H1 (cell line): Measurements from ENCODE around the gene EPHA1. TPM values are rescaled to one million over a fixed set of nuclear protein-coding genes. Genes with fewer than 3 reads are reported as not detected.

Source experiments
- CTCF ChIA-PET: fragments of 300-600 bp; sonication (Branson Sonifier 250); formaldehyde crosslinking; loops from one replicate; lab custom pipeline; 2021; ENCODE audit not compliant: partially characterized antibody; lab: Charles Lee
- POLR2A ChIA-PET: fragments of 300-600 bp; sonication (Branson Sonifier 250); formaldehyde crosslinking; loops from one replicate; lab custom pipeline; 2021; ENCODE audit warnings: inconsistent platforms; ENCODE audit not compliant: partially characterized antibody; lab: Charles Lee
- DNase-seq, 2 experiments: peaks; one replicate each; pipeline versions ENCODE4 v3.0.0 to v3.0.0-alpha.2; 2010 to 2022; ENCODE audit warnings: low spot score in 2 of 2, low read depth in 1 of 2, mixed read lengths in 1 of 2
- FAIRE-seq: peaks from 2 replicates; lab custom pipeline; 2011; peaks lifted over from hg19 to GRCh38; lab: Jason Lieb, UNC
- H2AFZ ChIP-seq: 2 replicates; pipeline ENCODE4 v1.8.1; 2012; ENCODE audit warnings: low read length, inconsistent platforms
- H2AK5ac ChIP-seq: 2 replicates; pipeline ENCODE4 v1.6.1; 2013; ENCODE audit warnings: low read depth, low read length
- H2BK120ac ChIP-seq: replicated peaks from 2 replicates; pipeline ENCODE3; 2013; ENCODE audit warnings: low read depth, low read length, inconsistent platforms
- H2BK12ac ChIP-seq: 2 replicates; pipeline ENCODE4 v1.6.1; 2013; ENCODE audit warnings: low read depth, low read length
- H2BK15ac ChIP-seq: 2 replicates; pipeline ENCODE4 v1.6.1; 2013; ENCODE audit warnings: low read length
- H2BK20ac ChIP-seq: 2 replicates; pipeline ENCODE4 v1.6.1; 2013; ENCODE audit warnings: low read length
- H2BK5ac ChIP-seq: 2 replicates; pipeline ENCODE4 v1.6.1; 2013; ENCODE audit warnings: low read depth, low read length
- H3K14ac ChIP-seq: 2 replicates; pipeline ENCODE4 v1.6.1; 2013; ENCODE audit warnings: inconsistent platforms; ENCODE audit not compliant: insufficient read length
- H3K18ac ChIP-seq: 2 replicates; pipeline ENCODE4 v1.6.1; 2013; ENCODE audit warnings: low read length; ENCODE audit errors: extremely low read depth
- H3K23ac ChIP-seq: 2 replicates; pipeline ENCODE4 v1.6.1; 2013; ENCODE audit warnings: inconsistent platforms; ENCODE audit not compliant: insufficient read length
- H3K23me2 ChIP-seq: 2 replicates; pipeline ENCODE4 v1.6.1; 2013; ENCODE audit warnings: low read depth, low read length
- H3K27ac ChIP-seq: 2 replicates; pipeline ENCODE4 v1.6.1; 2011; ENCODE audit warnings: low read depth, low read length, inconsistent platforms
- H3K27me3 ChIP-seq, 4 experiments: replicated peaks in 1 of 4; 1 replicate in 1 of 4; 2 replicates in 3 of 4; pipeline versions ENCODE4 v1.6.1 to v1.8.1; 2011 to 2013; ENCODE audit warnings: low read length in 3 of 4, mild to moderate bottlenecking in 3 of 4, inconsistent platforms in 2 of 4, mixed read lengths in 2 of 4, moderate library complexity in 1 of 4; ENCODE audit not compliant: control insufficient read depth in 3 of 4, insufficient read depth in 3 of 4; ENCODE audit errors: extremely low read depth in 1 of 4
- H3K36me3 ChIP-seq, 4 experiments: 2 replicates each; pipeline versions ENCODE4 v1.6.1 to v1.8.1; 2011 to 2013; ENCODE audit warnings: mild to moderate bottlenecking in 4 of 4, low read length in 3 of 4, moderate library complexity in 2 of 4, control low read depth in 1 of 4, inconsistent platforms in 1 of 4; ENCODE audit not compliant: insufficient read depth in 4 of 4, control insufficient read depth in 2 of 4
- H3K4ac ChIP-seq: replicated peaks from 2 replicates; pipeline ENCODE3; 2013; ENCODE audit warnings: low read length, low read depth, mixed read lengths, inconsistent platforms; ENCODE audit not compliant: insufficient read length
- H3K4me1 ChIP-seq, 4 experiments: replicated peaks in 1 of 4; 1 replicate in 1 of 4; 2 replicates in 3 of 4; pipeline versions ENCODE4 v1.6.1 to v1.8.1; 2011 to 2013; ENCODE audit warnings: low read length in 3 of 4, inconsistent platforms in 2 of 4, mixed read lengths in 1 of 4; ENCODE audit not compliant: insufficient read depth in 4 of 4, control insufficient read depth in 3 of 4
- H3K4me2 ChIP-seq, 2 experiments: 2 replicates each; pipeline versions ENCODE4 v1.6.1 to v1.8.1; 2011 to 2013; ENCODE audit warnings: low read depth in 2 of 2, low read length in 2 of 2, control low read depth in 1 of 2, inconsistent platforms in 1 of 2, mild to moderate bottlenecking in 1 of 2; ENCODE audit not compliant: insufficient read depth in 1 of 2
- H3K4me3 ChIP-seq, 4 experiments: fragments of 200-600, 300-600 bp in 1 of 4; sonication (generic), shearing (Covaris generic), sonication (Bioruptor Twin) in 1 of 4; 2 replicates each; pipeline versions ENCODE4 v1.5.1 to v1.8.1; 2011 to 2016; ENCODE audit warnings: low read length in 4 of 4, low read depth in 3 of 4, control low read depth in 2 of 4, inconsistent platforms in 2 of 4, mild to moderate bottlenecking in 2 of 4, mixed read lengths in 1 of 4, moderate library complexity in 1 of 4; ENCODE audit not compliant: insufficient read depth in 2 of 4; ENCODE audit errors: extremely low read depth in 1 of 4
- H3K56ac ChIP-seq: replicated peaks from 2 replicates; pipeline ENCODE3; 2013; ENCODE audit warnings: low read depth, mild to moderate bottlenecking, mixed read lengths, low read length, inconsistent platforms; ENCODE audit not compliant: insufficient read length
- H3K79me1 ChIP-seq: 2 replicates; pipeline ENCODE4 v1.6.1; 2013; ENCODE audit warnings: low read depth, low read length, control low read depth
- H3K79me2 ChIP-seq, 2 experiments: 2 replicates each; pipeline versions ENCODE4 v1.6.1 to v1.8.1; 2012 to 2013; ENCODE audit warnings: low read length in 2 of 2, mild to moderate bottlenecking in 2 of 2, inconsistent platforms in 1 of 2; ENCODE audit not compliant: insufficient read depth in 2 of 2, control insufficient read depth in 1 of 2
- H3K9ac ChIP-seq, 4 experiments: replicated peaks in 1 of 4; 1 replicate in 1 of 4; 2 replicates in 3 of 4; pipeline versions ENCODE4 v1.6.1 to v1.8.1; 2011 to 2013; ENCODE audit warnings: low read depth in 3 of 4, low read length in 3 of 4, control low read depth in 2 of 4, mild to moderate bottlenecking in 2 of 4, moderate library complexity in 2 of 4, inconsistent platforms in 1 of 4; ENCODE audit errors: extremely low read depth in 1 of 4
- H3K9me3 ChIP-seq, 2 experiments: 2 replicates each; pipeline versions ENCODE4 v1.6.1 to v1.8.1; 2012 to 2013; ENCODE audit warnings: mild to moderate bottlenecking in 2 of 2, moderate library complexity in 2 of 2, control low read depth in 1 of 2, inconsistent platforms in 1 of 2, low read depth in 1 of 2, low read length in 1 of 2, mixed read lengths in 1 of 2; ENCODE audit not compliant: insufficient read depth in 2 of 2
- H4K20me1 ChIP-seq, 2 experiments: replicated peaks in 1 of 2; 2 replicates each; pipeline versions ENCODE3 to v1.8.1; 2011 to 2013; ENCODE audit warnings: inconsistent platforms in 2 of 2, low read length in 2 of 2, mild to moderate bottlenecking in 1 of 2; ENCODE audit not compliant: insufficient read depth in 2 of 2, control insufficient read depth in 1 of 2
- H4K5ac ChIP-seq: 2 replicates; pipeline ENCODE4 v1.6.1; 2013; ENCODE audit warnings: low read length, low read depth, mixed read lengths, inconsistent platforms; ENCODE audit not compliant: insufficient read length
- H4K8ac ChIP-seq: 2 replicates; pipeline ENCODE4 v1.8.0; 2013; ENCODE audit warnings: mild to moderate bottlenecking, moderate library complexity, low read length, inconsistent platforms; ENCODE audit not compliant: insufficient read depth; ENCODE audit errors: extremely low read depth
- H4K91ac ChIP-seq: replicated peaks from 2 replicates; pipeline ENCODE3; 2013; ENCODE audit warnings: low read length, mixed read lengths, inconsistent platforms; ENCODE audit not compliant: insufficient read length
- CHD1 ChIP-seq: IDR thresholded peaks from 2 replicates; pipeline ENCODE4 v1.6.1; 2012; ENCODE audit warnings: low read depth, low read length, improper control_type of control experiment
- EGR1 ChIP-seq: IDR thresholded peaks from 2 replicates; pipeline ENCODE4 v1.6.1; 2011; ENCODE audit warnings: low read depth, low read length, borderline replicate concordance
- GTF2F1 ChIP-seq: IDR thresholded peaks from 2 replicates; pipeline ENCODE4 v1.6.1; 2012; ENCODE audit warnings: low read depth, low read length, improper control_type of control experiment, borderline replicate concordance
- KDM1A ChIP-seq: fragments of 200-600, 300-600 bp; sonication (generic); IDR thresholded peaks from 2 replicates; pipeline ENCODE4 v1.7.1; 2016; ENCODE audit warnings: mild to moderate bottlenecking, low read length, borderline replicate concordance
- KDM4A ChIP-seq: IDR thresholded peaks from one replicate; pipeline ENCODE4 v1.7.1; 2012; ENCODE audit warnings: low read depth, mild to moderate bottlenecking, moderate library complexity, low read length, inconsistent platforms; ENCODE audit not compliant: severe bottlenecking
- MAX ChIP-seq: IDR thresholded peaks from 2 replicates; pipeline ENCODE4 v1.6.1; 2012; ENCODE audit warnings: inconsistent platforms
- RBBP5 ChIP-seq: IDR thresholded peaks from 2 replicates; pipeline ENCODE4 v1.7.1; 2012; ENCODE audit warnings: low read depth, mild to moderate bottlenecking, inconsistent platforms, low read length, moderate library complexity, borderline replicate concordance
- SIN3A ChIP-seq, 2 experiments: IDR thresholded peaks in 1 of 2; conservative IDR thresholded peaks in 1 of 2; 2 replicates each; pipeline ENCODE4 v1.6.1; 2011 to 2012; ENCODE audit warnings: low read length in 2 of 2, improper control_type of control experiment in 1 of 2, low read depth in 1 of 2, mild to moderate bottlenecking in 1 of 2
- SIRT6 ChIP-seq: IDR thresholded peaks from one replicate; pipeline ENCODE4 v1.7.1; 2012; ENCODE audit warnings: low read length, inconsistent platforms
- WGBS, 2 experiments: shearing (Covaris generic) in 1 of 2; methylation state at CpG; one replicate each; pipeline versions ENCODE4 v1.1.6 to v1.1.7; 2013 to 2015; ENCODE audit warnings: low lambda C conversion rate in 2 of 2, mixed read lengths in 2 of 2, inconsistent platforms in 1 of 2, low coverage in 1 of 2, missing lambda C conversion rate in 1 of 2; ENCODE audit not compliant: insufficient replicate concordance in 2 of 2, insufficient coverage in 1 of 2, insufficient read length in 1 of 2; ENCODE audit errors: extremely low coverage in 1 of 2, missing lambda C conversion rate in 1 of 2; 5-methylcytosine and 5-hydroxymethylcytosine counted together
- polyA plus RNA-seq, 7 experiments: library from polyadenylated mRNA; depleted of rRNA in 3 of 7; stranded (reverse) in 5 of 7; unstranded in 2 of 7; fragments of >200 nt in 5 of 7; fragments of 200-250 nt in 2 of 7; gene quantifications; 1 replicate in 5 of 7; 2 replicates in 1 of 7; 4 replicates in 1 of 7; pipeline versions ENCODE4 v1.2.1 to v1.2.3, GENCODE V29; 2011 to 2013; ENCODE audit warnings: missing spikeins in 2 of 7, mixed read lengths in 2 of 7
- total RNA-seq: library from RNA; stranded (reverse); fragmentation: NEBNext Ultra II Directional; extraction: Animal tissue kit (Norgen Biotek cat#: 25700); gene quantifications from 2 replicates; pipeline ENCODE4 v1.2.1, GENCODE V29; 2021

The EPHA1 gene
- total and polyA plus RNA-seq, 2 of the 8 experiments (the other 6 are each of a cell fraction or from before 2014, with no cell fraction given) = 86.5 to 133 TPM

- H3K27ac ChIP-seq = no peak within 1 kb of the TSS
- peak within 1 kb of the TSS; percentile 73 for H3K56ac ChIP-seq
- ChIA-PET CTCF (interaction anchor here (0.7 to 5.3 kb wide), 2 partner anchors 18 to 56 kb away, joined by 3 to 25 read pairs; partner anchors contain the start of gene ZYX), POLR2A (interaction anchor here (0.7 to 18.8 kb wide), 10 partner anchors 12 to 45 kb away, joined by 3 to 233 read pairs (median 6); partner anchors contain the start of gene ZYX)
- H3K14ac ChIP-seq = no peak within 1 kb of the TSS
- 0 out of 2 replicates have a peak within 1 kb of the TSS, but pooled peaks have one; percentile 45 for H2AK5ac ChIP-seq
- peak within 1 kb of the TSS; percentile 95 for H3K18ac ChIP-seq
- 2% methylated on average over 36 of the region's 112 CpGs; no CpG with 5 or more reads in 1 of the 2 experiments for WGBS, 2 experiments
- no peaks in the 10 kb centered on the region for H3K9me3 ChIP-seq
- no peak within 1 kb of the TSS for H3K23ac ChIP-seq
- peak within 1 kb of the TSS in 2 of 4 experiments; percentile 58 to 69; a peak in 3 of 7 replicates for H3K9ac ChIP-seq
- peaks cover 0 to 13% (median 8%) of the 10 kb centered on the region in 4 experiments; a peak in 4 of 7 replicates for H3K27me3 ChIP-seq
- no peaks in the 10 kb centered on the region for H4K20me1 ChIP-seq
- H4K91ac ChIP-seq = peak within 1 kb of the TSS; percentile 89
- H3K4me3 ChIP-seq = peak within 1 kb of the TSS; percentile 80 to 98 (median 80)
- H4K5ac ChIP-seq = peak within 1 kb of the TSS; percentile 70
- peak within 1 kb of the TSS; percentile 79; the same call in 1 of the 2 replicates for H2AFZ ChIP-seq
- H2BK120ac ChIP-seq = peak within 1 kb of the TSS; percentile 15
- peaks cover 4 to 12% (median 10%) of the 10 kb centered on the region in 4 experiments for H3K4me1 ChIP-seq
- H3K36me3 ChIP-seq = peaks cover 0 to 10% (median 2%) of the 10 kb centered on the region in 4 experiments; a peak in 2 of 8 replicates
- H3K23me2 ChIP-seq = peaks cover 16% of the 10 kb centered on the region
- peak within 1 kb of the TSS; percentile 53 for H3K4ac ChIP-seq
- H3K79me1 ChIP-seq = no peaks in the 10 kb centered on the region
- no peak within 1 kb of the TSS; the same call in 1 of the 2 replicates for H4K8ac ChIP-seq
- peak within 1 kb of the TSS; percentile 68; the same call in 1 of the 2 replicates for H2BK5ac ChIP-seq
- DNase-seq (peak in 1 of 2 experiments; percentile 76), FAIRE-seq (no peak)
- peak within 1 kb of the TSS; percentile 97 for H2BK20ac ChIP-seq
- peak within 1 kb of the TSS; percentile 0; the same call in 1 of the 2 replicates for H2BK15ac ChIP-seq
- H3K79me2 ChIP-seq = no peaks in the 10 kb centered on the region
- H2BK12ac ChIP-seq = peak within 1 kb of the TSS; percentile 68
- H3K4me2 ChIP-seq = peak within 1 kb of the TSS; percentile 88 to 100
- TF ChIP-seq MAX (peak; percentile 18; the same call in 1 of the 2 replicates), KDM4A (peak; percentile 81), GTF2F1 (no peak), RBBP5 (peak; percentile 72), EGR1 (no peak), CHD1 (no peak), SIN3A (conservative IDR thresholded peaks at IDR 0.05 in 1 of 2, IDR thresholded peaks at IDR 0.05 in 1 of 2; ENCODE audit: low read depth in 1 of 2, low read length in 2 of 2) (peak in 1 of 2 experiments; percentile 47; a peak in 1 of 4 replicates), SIRT6 (no peak), KDM1A (no peak)
Measured at GRCh38 chr7:143362131-143363015, 46.3 kb downstream of the EPHA1 start, which contains the start of gene FAM131B. TSS of gene FAM131B (minus strand) at chr7:143362713. CDS start at chr7:143362603, 110 bp downstream.
